Upper lobe of left lung (tissue), 6 donors: Measurements from ENCODE around the gene WNK2. TPM values are rescaled to one million over a fixed set of nuclear protein-coding genes. Genes with fewer than 3 reads are reported as not detected.

Experiments
- ATAC-seq, 2 donors: fragments of 200-7000 bp; cut with Tn5 transposase; one replicate each; pipeline ENCODE4 v1.9.1; 2022; ENCODE audit warnings: mild to moderate bottlenecking in 2 of 2, moderate library complexity in 2 of 2; ENCODE audit not compliant: low FRiP score in 2 of 2
- DNase-seq, 2 donors: peaks; one replicate each; pipeline ENCODE4 v3.0.0-alpha.2; 2019 to 2020
- H3K27ac ChIP-seq, 4 donors: fragments of 200-600 bp; sonication (generic); one replicate each; pipeline ENCODE4 v1.5.1; 2016 to 2019
- H3K27me3 ChIP-seq, 4 donors: fragments of 200-600 bp; sonication (generic); one replicate each; pipeline ENCODE4 v1.5.1; 2017 to 2019
- H3K36me3 ChIP-seq, 4 donors: fragments of 200-600 bp; sonication (generic); one replicate each; pipeline ENCODE4 v1.5.1; 2016 to 2019
- H3K4me1 ChIP-seq, 4 donors: fragments of 200-600 bp; sonication (generic); one replicate each; pipeline ENCODE4 v1.5.1; 2018 to 2019
- H3K4me3 ChIP-seq, 4 donors: fragments of 200-600 bp; sonication (generic); one replicate each; pipeline ENCODE4 v1.5.1; 2017 to 2019; ENCODE audit warnings: mild to moderate bottlenecking in 2 of 4, moderate library complexity in 1 of 4
- H3K9me3 ChIP-seq, 4 donors: fragments of 200-600 bp; sonication (generic); one replicate each; pipeline ENCODE4 v1.5.1; 2018 to 2019
- EP300 ChIP-seq, 4 donors: sonication (generic); formaldehyde crosslinking; IDR thresholded peaks; one replicate each; pipeline ENCODE4 v1.5.1; 2017; ENCODE audit warnings: antibody characterized with exemption in 4 of 4, control low read depth in 2 of 4
- POLR2A ChIP-seq, 4 donors: fragments of 450-650 bp; IDR thresholded peaks; one replicate each; pipeline ENCODE4 v1.5.1; 2016 to 2017; ENCODE audit warnings: antibody characterized with exemption in 4 of 4, mild to moderate bottlenecking in 2 of 4
- POLR2AphosphoS5 ChIP-seq, 2 donors: sonication (generic); formaldehyde crosslinking; IDR thresholded peaks; one replicate each; pipeline ENCODE4 v1.5.1; 2017; ENCODE audit warnings: antibody characterized with exemption in 2 of 2
- WGBS, 2 donors: methylation state at CpG; one replicate each; pipeline ENCODE4 v1.1.5; 2017 to 2018; 5-methylcytosine and 5-hydroxymethylcytosine counted together
- total RNA-seq, 6 donors: library from RNA; depleted of rRNA in 4 of 6; stranded (reverse); fragments of >200 nt in 4 of 6; gene quantifications; one replicate each; pipeline versions ENCODE4 v1.1.0 to v1.2.1, GENCODE V29; 2016 to 2021
- TF ChIP-seq, protein P1 (sequence below), 6 experiments: fragments of 450-650 bp in 4 of 6; fragments of 200-600 bp in 2 of 6; sonication (generic) in 2 of 6; IDR thresholded peaks; one replicate each; pipeline ENCODE4 v1.5.1; 2016 to 2019; ENCODE audit warnings: antibody characterized with exemption in 6 of 6
- donor health status: DM: no; HTN: no; CAD: no; lungs with moderate emphysema.
- donor health status: DM: no; HTN: yes; CAD: no; lungs with severe emphysema.

The WNK2 gene
- total RNA-seq, 6 donors from 2014 or later: 1.1 to 11.5 (median 7.3) TPM

- H3K27ac ChIP-seq: no peak overlapping the region
- H3K9me3 ChIP-seq: no peaks in the 10 kb centered on the region
- 66 to 82% methylated on average over 9 of the region's 9 CpGs for WGBS, 2 donors
- no peaks in the 10 kb centered on the region for H3K4me1 ChIP-seq
- DNase-seq (no peak), ATAC-seq (no peak)
- no peaks in the 10 kb centered on the region for H3K27me3 ChIP-seq
- no peaks in the 10 kb centered on the region for H3K36me3 ChIP-seq
- TF ChIP-seq POLR2AphosphoS5 (IDR thresholded peaks at IDR 0.05) (no peak), EP300 (IDR thresholded peaks at IDR 0.05) (no peak), POLR2A (IDR thresholded peaks at IDR 0.05) (no peak)
- TF ChIP-seq, protein P1, sequence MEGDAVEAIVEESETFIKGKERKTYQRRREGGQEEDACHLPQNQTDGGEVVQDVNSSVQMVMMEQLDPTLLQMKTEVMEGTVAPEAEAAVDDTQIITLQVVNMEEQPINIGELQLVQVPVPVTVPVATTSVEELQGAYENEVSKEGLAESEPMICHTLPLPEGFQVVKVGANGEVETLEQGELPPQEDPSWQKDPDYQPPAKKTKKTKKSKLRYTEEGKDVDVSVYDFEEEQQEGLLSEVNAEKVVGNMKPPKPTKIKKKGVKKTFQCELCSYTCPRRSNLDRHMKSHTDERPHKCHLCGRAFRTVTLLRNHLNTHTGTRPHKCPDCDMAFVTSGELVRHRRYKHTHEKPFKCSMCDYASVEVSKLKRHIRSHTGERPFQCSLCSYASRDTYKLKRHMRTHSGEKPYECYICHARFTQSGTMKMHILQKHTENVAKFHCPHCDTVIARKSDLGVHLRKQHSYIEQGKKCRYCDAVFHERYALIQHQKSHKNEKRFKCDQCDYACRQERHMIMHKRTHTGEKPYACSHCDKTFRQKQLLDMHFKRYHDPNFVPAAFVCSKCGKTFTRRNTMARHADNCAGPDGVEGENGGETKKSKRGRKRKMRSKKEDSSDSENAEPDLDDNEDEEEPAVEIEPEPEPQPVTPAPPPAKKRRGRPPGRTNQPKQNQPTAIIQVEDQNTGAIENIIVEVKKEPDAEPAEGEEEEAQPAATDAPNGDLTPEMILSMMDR (IDR thresholded peaks at IDR 0.05): no peak
- no peak overlapping the region for H3K4me3 ChIP-seq
Observed at GRCh38 chr9:93240891-93241334, 57.0 kb downstream of the WNK2 start.

GRCh38 chr9:93243112-93243511 lies 59.2 kb downstream of the WNK2 start:
- DNase-seq: no peak
- H3K4me3 ChIP-seq: no peak overlapping the region
- no peak overlapping the region for H3K27ac ChIP-seq
- no peaks in the 10 kb centered on the region for H3K9me3 ChIP-seq
- H3K36me3 ChIP-seq: no peaks in the 10 kb centered on the region
- TF ChIP-seq POLR2A (IDR thresholded peaks at IDR 0.05): no peak
- TF ChIP-seq, protein P1 (IDR thresholded peaks at IDR 0.05): no peak
- TF ChIP-seq EP300 (IDR thresholded peaks at IDR 0.05): no peak
- TF ChIP-seq POLR2AphosphoS5 (IDR thresholded peaks at IDR 0.05): no peak
- 91% methylated on average over 8 to 9 of the region's 9 CpGs for WGBS, 2 donors
- ATAC-seq: no peak
- H3K4me1 ChIP-seq: no peaks in the 10 kb centered on the region
- H3K27me3 ChIP-seq: no peaks in the 10 kb centered on the region

DNA sequence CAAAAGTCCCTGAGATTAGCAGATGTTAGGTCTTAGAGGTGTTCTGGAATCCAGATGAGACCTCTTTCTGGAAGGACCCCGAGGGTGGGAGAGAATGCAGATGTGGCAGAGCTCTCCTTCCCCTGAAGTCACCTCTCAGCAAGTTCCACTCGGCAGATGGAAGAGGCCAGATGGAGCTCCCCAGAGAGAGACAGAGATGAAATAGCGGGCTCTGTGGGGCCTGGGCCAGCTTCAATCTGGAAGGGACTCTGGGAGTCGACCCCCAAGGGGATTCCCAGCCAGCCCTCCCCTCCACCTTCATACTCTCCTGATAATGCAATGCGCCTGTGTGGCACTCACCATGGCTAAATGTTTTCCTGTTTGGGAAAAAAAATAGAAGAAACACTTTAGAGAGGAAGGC lies 60.2 kb downstream of the WNK2 start:
- Histone ChIP-seq H3K27ac (no peak overlapping the region), H3K36me3 (no peaks in the 10 kb centered on the region), H3K4me3 (no peak overlapping the region), H3K27me3 (no peaks in the 10 kb centered on the region), H3K4me1 (no peaks in the 10 kb centered on the region), H3K9me3 (no peaks in the 10 kb centered on the region)
- no peak for TF ChIP-seq EP300 (IDR thresholded peaks at IDR 0.05)
- no peak for DNase-seq
- WGBS, 2 donors: 84 to 89% methylated on average over 5 of the region's 5 CpGs
- ATAC-seq: no peak

GRCh38 chr9:93244510-93245436 lies 60.8 kb downstream of the WNK2 start:
- ATAC-seq: no peak

DNA sequence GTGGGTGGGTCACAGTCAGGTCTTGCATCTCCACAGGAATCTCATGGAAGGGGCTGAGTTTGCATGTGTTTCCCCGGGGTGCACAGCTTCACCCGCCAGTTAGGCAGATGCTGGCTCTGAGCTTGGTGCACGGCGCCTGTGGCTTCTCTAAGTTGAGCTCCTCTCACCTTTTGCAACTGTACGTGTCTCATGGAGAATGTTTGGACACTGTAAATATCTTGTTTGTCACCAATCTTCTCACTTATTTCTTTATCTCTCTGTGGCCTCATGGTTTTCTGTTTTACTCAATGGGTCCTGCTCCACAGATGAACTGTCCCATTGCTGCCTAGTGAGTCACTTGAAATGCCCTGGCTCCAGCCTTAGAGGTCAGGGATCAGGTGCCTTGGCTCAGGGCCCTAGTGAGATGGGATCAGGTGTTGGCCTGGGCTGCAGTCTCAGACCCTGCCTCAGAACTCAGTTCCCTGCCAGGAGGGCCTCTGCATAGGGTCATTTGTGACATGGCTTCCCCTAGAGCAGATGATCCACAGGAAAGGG lies 61.6 kb downstream of the WNK2 start:
- WGBS, 2 donors: 91 to 97% methylated on average over 4 to 5 of the region's 5 CpGs

More at GRCh38 chr9:93244510-93245436, 60.8 kb downstream of the WNK2 start:
- TF ChIP-seq, protein P1 (IDR thresholded peaks at IDR 0.05): no peak
- TF ChIP-seq EP300 (IDR thresholded peaks at IDR 0.05) (no peak), POLR2AphosphoS5 (IDR thresholded peaks at IDR 0.05) (no peak), POLR2A (IDR thresholded peaks at IDR 0.05) (no peak)
- Histone ChIP-seq H3K27me3 (no peaks in the 10 kb centered on the region), H3K9me3 (no peaks in the 10 kb centered on the region), H3K36me3 (no peaks in the 10 kb centered on the region), H3K27ac (no peak overlapping the region), H3K4me1 (no peaks in the 10 kb centered on the region), H3K4me3 (no peak overlapping the region)
- no peak for DNase-seq
- WGBS, 2 donors: 77 to 80% methylated on average over 20 to 24 of the region's 24 CpGs

More for the DNA sequence above, 61.6 kb downstream of the WNK2 start:
- DNase-seq (no peak), ATAC-seq (no peak)
- Histone ChIP-seq H3K27ac (no peak overlapping the region), H3K27me3 (no peaks in the 10 kb centered on the region), H3K4me3 (no peak overlapping the region), H3K4me1 (no peaks in the 10 kb centered on the region), H3K9me3 (no peaks in the 10 kb centered on the region), H3K36me3 (no peaks in the 10 kb centered on the region)
- no peak for TF ChIP-seq EP300 (IDR thresholded peaks at IDR 0.05)
- TF ChIP-seq POLR2AphosphoS5 (IDR thresholded peaks at IDR 0.05): no peak
- no peak for TF ChIP-seq POLR2A (IDR thresholded peaks at IDR 0.05)
- TF ChIP-seq, protein P1 (IDR thresholded peaks at IDR 0.05): no peak
